ENCODE results near the gene SMARCD2. TPM values are rescaled to one million over a fixed set of nuclear protein-coding genes. Genes with fewer than 3 reads are reported as not detected.
"Not testable (repeated sequence)": the region's sequence is repeated elsewhere in the genome, so short reads cannot be mapped to it uniquely, and the experiment has no call there.

Gene SMARCD2
- total RNA-seq, 1 donor from 2014 or later, result 34.6 TPM

DNA sequence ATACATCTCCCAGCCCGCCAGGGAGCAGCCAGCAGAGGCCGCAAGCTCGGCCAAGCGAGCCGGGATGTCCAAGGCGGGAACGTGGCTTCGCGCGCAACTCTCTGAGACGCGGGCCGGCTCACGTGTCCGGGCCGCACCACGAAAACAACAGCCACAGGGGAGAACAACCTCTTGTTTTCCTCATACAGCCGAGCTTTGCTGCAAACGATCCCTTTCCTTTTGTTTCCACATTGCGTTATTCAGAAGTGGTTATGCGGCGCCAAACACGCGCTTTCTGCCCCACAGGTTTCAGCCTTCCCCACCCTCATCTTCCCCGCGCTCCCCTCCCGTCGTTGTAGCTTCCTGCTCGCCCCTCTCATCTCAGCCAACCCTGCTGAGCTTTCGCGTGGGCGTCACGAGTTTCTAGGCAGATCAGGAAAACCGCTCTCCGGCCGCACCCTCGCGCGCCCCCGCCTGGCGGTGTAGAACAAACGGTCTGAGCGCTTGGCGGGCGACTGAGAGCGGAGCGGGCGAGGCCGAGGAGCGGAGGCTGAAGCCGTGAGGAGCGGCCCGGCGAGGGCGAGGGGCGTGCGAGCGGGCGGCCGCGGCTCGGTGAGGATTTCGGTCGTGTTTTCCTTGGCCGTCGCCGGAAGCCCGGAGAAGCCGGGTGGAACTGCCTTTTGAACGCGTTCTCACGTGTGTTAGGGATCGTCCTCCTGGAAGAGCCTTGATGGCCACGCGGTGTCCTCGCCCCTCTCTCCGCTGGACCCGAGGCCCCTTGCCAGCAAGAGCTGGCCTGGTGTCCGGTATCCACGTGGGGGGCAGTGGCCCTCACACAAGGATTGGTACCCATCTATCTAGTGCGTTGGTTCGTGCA lies 6.6 kb upstream of the SMARCD2 start:
- Mint-ChIP-seq H3K36me3 (ENCODE audit: low read depth) (no peaks in the 10 kb centered on the region), H3K4me3 (ENCODE audit: unreplicated experiment) (peak overlapping the region; percentile 63), H3K4me1 (ENCODE audit: low read depth) (peaks cover 11% of the 10 kb centered on the region), H3K9me3 (ENCODE audit: low read depth) (no peaks in the 10 kb centered on the region), H3K27me3 (ENCODE audit: low read depth) (peaks cover under 1% of the 10 kb centered on the region), H3K27ac (ENCODE audit: unreplicated experiment) (peak overlapping the region; percentile 84)
- no peak for DNase-seq (ENCODE audit: low spot score)
- TF ChIP-seq, protein P1, sequence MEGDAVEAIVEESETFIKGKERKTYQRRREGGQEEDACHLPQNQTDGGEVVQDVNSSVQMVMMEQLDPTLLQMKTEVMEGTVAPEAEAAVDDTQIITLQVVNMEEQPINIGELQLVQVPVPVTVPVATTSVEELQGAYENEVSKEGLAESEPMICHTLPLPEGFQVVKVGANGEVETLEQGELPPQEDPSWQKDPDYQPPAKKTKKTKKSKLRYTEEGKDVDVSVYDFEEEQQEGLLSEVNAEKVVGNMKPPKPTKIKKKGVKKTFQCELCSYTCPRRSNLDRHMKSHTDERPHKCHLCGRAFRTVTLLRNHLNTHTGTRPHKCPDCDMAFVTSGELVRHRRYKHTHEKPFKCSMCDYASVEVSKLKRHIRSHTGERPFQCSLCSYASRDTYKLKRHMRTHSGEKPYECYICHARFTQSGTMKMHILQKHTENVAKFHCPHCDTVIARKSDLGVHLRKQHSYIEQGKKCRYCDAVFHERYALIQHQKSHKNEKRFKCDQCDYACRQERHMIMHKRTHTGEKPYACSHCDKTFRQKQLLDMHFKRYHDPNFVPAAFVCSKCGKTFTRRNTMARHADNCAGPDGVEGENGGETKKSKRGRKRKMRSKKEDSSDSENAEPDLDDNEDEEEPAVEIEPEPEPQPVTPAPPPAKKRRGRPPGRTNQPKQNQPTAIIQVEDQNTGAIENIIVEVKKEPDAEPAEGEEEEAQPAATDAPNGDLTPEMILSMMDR (IDR thresholded peaks at IDR 0.05), result peak; percentile 65

DNA sequence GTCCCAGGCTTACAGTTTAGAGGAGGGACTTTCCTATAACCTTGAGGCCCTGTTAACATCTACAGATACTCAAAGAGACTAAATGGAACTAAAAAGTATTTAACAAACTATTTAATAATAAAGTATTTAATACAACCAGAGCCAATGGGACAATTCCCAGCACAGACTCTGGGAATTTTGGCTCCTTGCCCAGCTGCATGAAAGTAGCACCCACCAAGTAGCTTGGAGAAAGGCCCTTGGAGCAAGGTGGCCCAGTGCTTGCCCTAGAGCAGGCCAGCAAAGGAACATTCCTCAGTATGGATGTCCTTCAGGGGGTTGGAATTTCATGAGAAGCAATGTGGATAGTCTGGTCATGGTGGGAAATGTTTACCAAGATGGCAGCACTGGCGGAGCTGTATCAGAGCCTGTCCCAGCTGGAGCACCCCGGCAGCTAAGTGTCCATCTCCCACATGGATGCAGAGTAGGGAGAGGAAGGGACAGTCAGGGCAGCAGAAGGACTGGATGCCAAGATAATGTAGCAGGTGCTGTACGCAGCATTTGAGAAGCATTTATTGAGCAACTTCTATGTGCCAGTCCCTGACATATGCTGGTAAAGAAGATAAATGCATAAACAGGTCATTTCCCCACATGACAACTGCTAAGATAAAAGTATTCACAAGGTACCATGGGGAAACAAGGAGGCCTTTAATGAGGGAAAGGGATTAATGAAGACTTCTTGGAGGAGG lies 5.2 kb upstream of the SMARCD2 start:
- no peak overlapping the region for H3K27ac Mint-ChIP-seq (ENCODE audit: unreplicated experiment)
- H3K4me3 Mint-ChIP-seq (ENCODE audit: unreplicated experiment), result no peak overlapping the region
- no peaks in the 10 kb centered on the region for H3K9me3 Mint-ChIP-seq (ENCODE audit: low read depth)
- peaks cover 17% of the 10 kb centered on the region for H3K4me1 Mint-ChIP-seq (ENCODE audit: low read depth)
- no peaks in the 10 kb centered on the region for H3K36me3 Mint-ChIP-seq (ENCODE audit: low read depth)
- no peaks in the 10 kb centered on the region for H3K27me3 Mint-ChIP-seq (ENCODE audit: low read depth)
- TF ChIP-seq, protein P1 (IDR thresholded peaks at IDR 0.05), result no peak
- DNase-seq (ENCODE audit: low spot score), result no peak

DNA sequence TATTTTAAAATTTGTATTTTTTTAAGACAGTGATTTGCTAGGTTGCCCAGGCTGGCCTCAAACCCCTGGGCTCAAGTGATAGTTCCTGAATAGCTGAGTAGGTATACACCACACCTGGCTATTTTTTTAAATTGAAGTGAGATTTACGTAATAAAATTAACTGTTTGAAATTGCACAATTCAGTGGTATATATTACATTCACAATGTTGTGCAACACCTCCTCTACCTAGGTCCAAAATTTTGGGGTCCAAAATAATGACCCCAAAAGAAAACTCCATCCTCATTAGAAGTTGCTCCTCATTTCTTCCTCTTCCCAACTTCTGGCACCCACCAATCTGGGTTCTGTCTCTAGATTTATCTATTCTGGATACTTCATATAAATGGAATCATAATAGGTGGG lies 3.0 kb upstream of the SMARCD2 start:
- Mint-ChIP-seq H3K9me3 (ENCODE audit: low read depth) (no peaks in the 10 kb centered on the region), H3K4me3 (ENCODE audit: unreplicated experiment) (no peak overlapping the region)

DNA sequence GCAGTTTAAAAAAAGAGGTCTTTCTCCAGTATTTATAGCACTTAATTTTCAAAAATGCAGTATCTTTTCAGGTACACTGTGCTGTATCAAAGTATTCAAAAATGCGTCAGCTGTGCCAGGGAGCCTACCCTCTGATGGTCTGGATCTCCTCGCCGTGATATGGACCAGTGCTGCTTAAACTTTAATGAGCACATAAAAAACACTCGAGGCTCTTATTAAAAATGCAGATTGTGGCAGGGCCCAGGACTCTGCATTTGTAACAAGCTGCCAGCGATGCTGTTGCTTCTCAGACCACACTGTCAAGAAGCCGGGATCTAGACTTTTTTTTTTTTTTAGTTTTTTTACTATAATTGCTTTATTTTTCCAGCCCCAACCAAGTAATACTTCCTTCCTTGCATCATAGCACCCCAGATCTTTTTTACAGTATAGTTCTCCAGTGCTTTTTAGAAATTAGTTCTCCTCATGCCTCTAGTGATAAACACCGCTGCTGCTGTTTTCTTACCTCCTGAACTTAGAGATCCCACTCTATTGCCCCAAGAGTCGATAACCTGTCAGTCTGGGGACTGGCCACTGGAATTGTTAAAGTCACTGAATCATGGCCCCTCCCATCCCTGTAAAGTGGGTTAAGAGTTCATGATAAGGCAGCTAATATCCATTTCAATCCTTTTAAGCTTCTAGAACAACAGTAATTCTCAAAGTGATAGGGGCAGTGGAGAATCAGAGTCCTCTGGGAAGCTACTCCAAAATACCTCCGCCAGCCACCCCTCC lies 1.6 kb upstream of the SMARCD2 start:
- DNase-seq (ENCODE audit: low spot score), result no peak
- no peaks in the 10 kb centered on the region for H3K27me3 Mint-ChIP-seq (ENCODE audit: low read depth)
- TF ChIP-seq, protein P1 (IDR thresholded peaks at IDR 0.05), result no peak
- H3K9me3 Mint-ChIP-seq (ENCODE audit: low read depth), result no peaks in the 10 kb centered on the region
- H3K27ac Mint-ChIP-seq (ENCODE audit: unreplicated experiment), result peak overlapping the region; percentile 93
- peak overlapping the region; percentile 77 for H3K4me3 Mint-ChIP-seq (ENCODE audit: unreplicated experiment)
- peaks cover 33% of the 10 kb centered on the region for H3K4me1 Mint-ChIP-seq (ENCODE audit: low read depth)
- H3K36me3 Mint-ChIP-seq (ENCODE audit: low read depth), result no peaks in the 10 kb centered on the region

More for the DNA sequence above, 3.0 kb upstream of the SMARCD2 start:
- Mint-ChIP-seq H3K36me3 (ENCODE audit: low read depth) (no peaks in the 10 kb centered on the region), H3K4me1 (ENCODE audit: low read depth) (peaks cover 29% of the 10 kb centered on the region), H3K27ac (ENCODE audit: unreplicated experiment) (no peak overlapping the region), H3K27me3 (ENCODE audit: low read depth) (no peaks in the 10 kb centered on the region)
- DNase-seq (ENCODE audit: low spot score), result no peak
- TF ChIP-seq, protein P1 (IDR thresholded peaks at IDR 0.05), result no peak

DNA sequence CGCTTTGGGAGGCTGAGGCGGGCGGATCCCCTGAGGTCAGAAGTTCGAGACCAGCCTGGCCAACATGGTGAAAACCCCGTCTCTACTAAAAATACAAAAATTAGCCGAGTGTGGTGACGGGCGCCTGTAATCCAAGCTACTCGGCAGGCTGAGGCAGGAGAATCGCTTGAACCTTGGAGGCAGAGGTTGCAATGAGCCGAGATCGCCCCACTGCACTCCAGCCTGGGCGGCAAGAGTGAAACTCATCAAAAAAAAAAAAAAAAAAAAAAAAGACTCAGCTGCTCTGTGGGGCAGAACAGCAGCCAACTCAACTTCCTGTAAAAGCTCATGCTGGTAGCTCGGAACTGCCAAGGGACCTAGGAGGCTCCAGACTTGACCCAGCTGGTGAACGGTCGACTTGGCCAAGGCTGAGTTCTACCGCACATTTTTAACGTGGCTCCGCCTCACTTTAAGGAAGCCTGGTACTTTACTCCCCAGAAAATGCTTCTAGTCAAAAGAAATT lies 953 bp upstream of the SMARCD2 start:
- H3K4me1 Mint-ChIP-seq (ENCODE audit: low read depth), result peaks cover 35% of the 10 kb centered on the region
- H3K4me3 Mint-ChIP-seq (ENCODE audit: unreplicated experiment), result peak overlapping the region; percentile 77
- not testable (repeated sequence) for H3K36me3 Mint-ChIP-seq (ENCODE audit: low read depth); H3K9me3 Mint-ChIP-seq (ENCODE audit: low read depth); DNase-seq (ENCODE audit: low spot score); H3K27me3 Mint-ChIP-seq (ENCODE audit: low read depth)
- H3K27ac Mint-ChIP-seq (ENCODE audit: unreplicated experiment), result peak overlapping the region; percentile 93

Data from chondrocyte (in vitro differentiated cells).